Measurements from ENCODE around the gene NDUFS8. TPM values are rescaled to one million over a fixed set of nuclear protein-coding genes. Genes with fewer than 3 reads are reported as not detected.

Gene NDUFS8
- total RNA-seq, 1 experiment from 2014 or later, result 334 TPM

- H3K4me3 ChIP-seq (ENCODE audit: low read depth, low read length), result no peak overlapping the region
- peaks cover 11% of the 10 kb centered on the region; the same call in 1 of the 2 replicates for H3K36me3 ChIP-seq (ENCODE audit: control insufficient read depth, insufficient read depth, low read length)
- Mint-ChIP-seq H3K27me3 (ENCODE audit: insufficient read depth, unreplicated experiment) (no peaks in the 10 kb centered on the region), H3K36me3 (ENCODE audit: insufficient read depth, unreplicated experiment) (peaks cover 97% of the 10 kb centered on the region), H3K9me3 (ENCODE audit: unreplicated experiment) (no peaks in the 10 kb centered on the region), H3K4me1 (ENCODE audit: low read depth, unreplicated experiment) (no peaks in the 10 kb centered on the region), H3K27ac (ENCODE audit: unreplicated experiment) (no peak overlapping the region), H3K4me3 (ENCODE audit: unreplicated experiment) (no peak overlapping the region)
- ChIA-PET CTCF (no interaction called here), POLR2A (no interaction called here)
- no peaks in the 10 kb centered on the region for H3K9me3 ChIP-seq
- H3K4me1 ChIP-seq, result no peaks in the 10 kb centered on the region
- intact Hi-C loops (cut with micrococcal nuclease; ENCODE audit: unreplicated experiment), result no loop called here
- peak in 1 of 2 experiments; percentile 27 for DNase-seq
- no peaks in the 10 kb centered on the region for H3K27me3 ChIP-seq (replicated peaks; ENCODE audit: control insufficient read depth, insufficient read depth, low read length)
- no peak for TF ChIP-seq CTCF (IDR thresholded peaks at IDR 0.05; ENCODE audit: insufficient read depth in 1 of 2, low read depth in 1 of 2, low read length in 1 of 2, severe bottlenecking in 1 of 2, unreplicated experiment in 1 of 2)
- BruUV-seq (replicated peaks), result no TSS peak
These were observed 31.0 kb downstream of the NDUFS8 start for GRCh38 chr11:68061508-68061907.

GRCh38 chr11:68064926-68065325 is 34.4 kb downstream of the NDUFS8 start:
- Histone ChIP-seq H3K27me3 (replicated peaks; ENCODE audit: control insufficient read depth, insufficient read depth, low read length) (no peaks in the 10 kb centered on the region), H3K36me3 (ENCODE audit: control insufficient read depth, insufficient read depth, low read length) (peaks cover 14% of the 10 kb centered on the region; the same call in 1 of the 2 replicates), H3K4me3 (ENCODE audit: low read depth, low read length) (no peak overlapping the region), H3K4me1 (no peaks in the 10 kb centered on the region), H3K9me3 (no peaks in the 10 kb centered on the region)
- intact Hi-C loops (cut with micrococcal nuclease; ENCODE audit: unreplicated experiment), result no loop called here
- H3K36me3 Mint-ChIP-seq (ENCODE audit: insufficient read depth, unreplicated experiment), result peaks cover 97% of the 10 kb centered on the region
- no peaks in the 10 kb centered on the region for H3K9me3 Mint-ChIP-seq (ENCODE audit: unreplicated experiment)
- H3K4me3 Mint-ChIP-seq (ENCODE audit: unreplicated experiment), result no peak overlapping the region
- no TSS peak for BruUV-seq (replicated peaks)
- H3K4me1 Mint-ChIP-seq (ENCODE audit: low read depth, unreplicated experiment), result no peaks in the 10 kb centered on the region
- no peak overlapping the region for H3K27ac Mint-ChIP-seq (ENCODE audit: unreplicated experiment)
- ChIA-PET CTCF (no interaction called here), POLR2A (no interaction called here)
- no peaks in the 10 kb centered on the region for H3K27me3 Mint-ChIP-seq (ENCODE audit: insufficient read depth, unreplicated experiment)
- peak in 1 of 2 experiments; percentile 4 for DNase-seq
- no peak for TF ChIP-seq CTCF (IDR thresholded peaks at IDR 0.05; ENCODE audit: insufficient read depth in 1 of 2, low read depth in 1 of 2, low read length in 1 of 2, severe bottlenecking in 1 of 2, unreplicated experiment in 1 of 2)

- no peak overlapping the region for H3K4me3 ChIP-seq (ENCODE audit: low read depth, low read length)
- H3K9me3 ChIP-seq, result no peaks in the 10 kb centered on the region
- Mint-ChIP-seq H3K4me3 (ENCODE audit: unreplicated experiment) (no peak overlapping the region), H3K9me3 (ENCODE audit: unreplicated experiment) (no peaks in the 10 kb centered on the region), H3K27me3 (ENCODE audit: insufficient read depth, unreplicated experiment) (no peaks in the 10 kb centered on the region), H3K4me1 (ENCODE audit: low read depth, unreplicated experiment) (no peaks in the 10 kb centered on the region), H3K27ac (ENCODE audit: unreplicated experiment) (no peak overlapping the region), H3K36me3 (ENCODE audit: insufficient read depth, unreplicated experiment) (peaks cover 97% of the 10 kb centered on the region)
- H3K36me3 ChIP-seq (ENCODE audit: control insufficient read depth, insufficient read depth, low read length), result peaks cover 13% of the 10 kb centered on the region; the same call in 1 of the 2 replicates
- intact Hi-C loops (cut with micrococcal nuclease; ENCODE audit: unreplicated experiment), result no loop called here
- peak in 1 of 2 experiments; percentile 15 for DNase-seq
- no peak for TF ChIP-seq CTCF (IDR thresholded peaks at IDR 0.05; ENCODE audit: insufficient read depth in 1 of 2, low read depth in 1 of 2, low read length in 1 of 2, severe bottlenecking in 1 of 2, unreplicated experiment in 1 of 2)
- POLR2A ChIA-PET, result no interaction called here
- BruUV-seq (replicated peaks), result no TSS peak
- H3K4me1 ChIP-seq, result no peaks in the 10 kb centered on the region
- no peaks in the 10 kb centered on the region for H3K27me3 ChIP-seq (replicated peaks; ENCODE audit: control insufficient read depth, insufficient read depth, low read length)
- CTCF ChIA-PET, result no interaction called here
These were observed 35.4 kb downstream of the NDUFS8 start for GRCh38 chr11:68065841-68066240.

Measured in Caco-2 (cell line).